OCI-LY7 (cell line): Measurements from ENCODE around the gene APLP2.

Experiments
- CTCF ChIP-seq: fragments of 200-600 bp; sonication (generic); conservative IDR thresholded peaks from 2 replicates; pipeline ENCODE4 v1.5.1; 2014; ENCODE audit warnings: mild to moderate bottlenecking, antibody characterized with exemption, low read length, moderate library complexity, mixed read lengths
- EZH2phosphoT487 ChIP-seq: fragments of 200-600 bp; sonication (generic); IDR thresholded peaks from 2 replicates; pipeline ENCODE4 v1.6.1; 2018; ENCODE audit warnings: low read depth, borderline replicate concordance, mild to moderate bottlenecking, mixed run types, antibody characterized with exemption, low read length, moderate library complexity, mixed read lengths

- TF ChIP-seq CTCF (no peak), EZH2phosphoT487 (no peak)
Observed at GRCh38 chr11:130096042-130096441, 26.3 kb downstream of the APLP2 start.
